ENCODE measurements around the gene SPATA19.

Gene SPATA19

GRCh38 chr11:133800666-133801065 is 44.6 kb downstream of the SPATA19 start:
- Histone ChIP-seq H3K27ac (ENCODE audit: low read depth, low read length, severe bottlenecking) (no peak overlapping the region), H3K9me3 (ENCODE audit: control insufficient read depth, low read length) (no peaks in the 10 kb centered on the region)
- 89 to 94% methylated on average over 7 to 8 of the region's 8 CpGs for WGBS, 2 experiments (ENCODE audit: insufficient coverage in 2 of 2)

GRCh38 chr11:133797554-133797953 is 47.8 kb downstream of the SPATA19 start:
- no peak overlapping the region for H3K4me3 ChIP-seq (ENCODE audit: extremely low read depth, insufficient read depth, low read length, poor library complexity, severe bottlenecking)
- WGBS, 2 experiments (ENCODE audit: insufficient coverage in 2 of 2): 80 to 87% methylated on average over 4 to 5 of the region's 6 CpGs
- H3K27ac ChIP-seq (ENCODE audit: low read depth, low read length, severe bottlenecking): no peak overlapping the region
- H3K4me1 ChIP-seq (ENCODE audit: control insufficient read depth, insufficient read depth, low read length, poor library complexity, severe bottlenecking): no peaks in the 10 kb centered on the region
- peaks cover 17% of the 10 kb centered on the region for H3K9me3 ChIP-seq (ENCODE audit: control insufficient read depth, low read length)
- H3K36me3 ChIP-seq (ENCODE audit: control insufficient read depth, insufficient read depth, low read length): no peaks in the 10 kb centered on the region

More at GRCh38 chr11:133800666-133801065, 44.6 kb downstream of the SPATA19 start:
- no peaks in the 10 kb centered on the region for H3K36me3 ChIP-seq (ENCODE audit: control insufficient read depth, insufficient read depth, low read length)
- H3K4me3 ChIP-seq (ENCODE audit: extremely low read depth, insufficient read depth, low read length, poor library complexity, severe bottlenecking): no peak overlapping the region
- H3K4me1 ChIP-seq (ENCODE audit: control insufficient read depth, insufficient read depth, low read length, poor library complexity, severe bottlenecking): no peaks in the 10 kb centered on the region

GRCh38 chr11:133796043-133796795 is 49.1 kb downstream of the SPATA19 start:
- H3K36me3 ChIP-seq (ENCODE audit: control insufficient read depth, insufficient read depth, low read length): no peaks in the 10 kb centered on the region
- no peak overlapping the region for H3K4me3 ChIP-seq (ENCODE audit: extremely low read depth, insufficient read depth, low read length, poor library complexity, severe bottlenecking)
- no peak overlapping the region for H3K27ac ChIP-seq (ENCODE audit: low read depth, low read length, severe bottlenecking)
- peaks cover 17% of the 10 kb centered on the region for H3K9me3 ChIP-seq (ENCODE audit: control insufficient read depth, low read length)
- WGBS, 2 experiments (ENCODE audit: insufficient coverage in 2 of 2): 90 to 96% methylated on average over 7 to 8 of the region's 10 CpGs
- no peaks in the 10 kb centered on the region for H3K4me1 ChIP-seq (ENCODE audit: control insufficient read depth, insufficient read depth, low read length, poor library complexity, severe bottlenecking)

GRCh38 chr11:133795088-133795487 is 50.2 kb downstream of the SPATA19 start:
- WGBS, 2 experiments (ENCODE audit: insufficient coverage in 2 of 2): 84 to 90% methylated on average over 2 of the region's 2 CpGs
- Histone ChIP-seq H3K4me3 (ENCODE audit: extremely low read depth, insufficient read depth, low read length, poor library complexity, severe bottlenecking) (no peak overlapping the region), H3K36me3 (ENCODE audit: control insufficient read depth, insufficient read depth, low read length) (no peaks in the 10 kb centered on the region), H3K9me3 (ENCODE audit: control insufficient read depth, low read length) (peaks cover 17% of the 10 kb centered on the region), H3K27ac (ENCODE audit: low read depth, low read length, severe bottlenecking) (no peak overlapping the region), H3K4me1 (ENCODE audit: control insufficient read depth, insufficient read depth, low read length, poor library complexity, severe bottlenecking) (no peaks in the 10 kb centered on the region)

- H3K27ac ChIP-seq (ENCODE audit: low read depth, low read length, severe bottlenecking): no peak overlapping the region
- peaks cover 17% of the 10 kb centered on the region for H3K9me3 ChIP-seq (ENCODE audit: control insufficient read depth, low read length)
- H3K36me3 ChIP-seq (ENCODE audit: control insufficient read depth, insufficient read depth, low read length): no peaks in the 10 kb centered on the region
- no peaks in the 10 kb centered on the region for H3K4me1 ChIP-seq (ENCODE audit: control insufficient read depth, insufficient read depth, low read length, poor library complexity, severe bottlenecking)
- no peak overlapping the region for H3K4me3 ChIP-seq (ENCODE audit: extremely low read depth, insufficient read depth, low read length, poor library complexity, severe bottlenecking)
- no CpG with 5 or more reads among the region's 2 CpGs for WGBS, 2 experiments (ENCODE audit: insufficient coverage in 2 of 2)
Observed at GRCh38 chr11:133794205-133794604, 51.1 kb downstream of the SPATA19 start.

- H3K4me3 ChIP-seq (ENCODE audit: extremely low read depth, insufficient read depth, low read length, poor library complexity, severe bottlenecking): no peak overlapping the region
- peaks cover 17% of the 10 kb centered on the region for H3K9me3 ChIP-seq (ENCODE audit: control insufficient read depth, low read length)
- no peaks in the 10 kb centered on the region for H3K4me1 ChIP-seq (ENCODE audit: control insufficient read depth, insufficient read depth, low read length, poor library complexity, severe bottlenecking)
- H3K36me3 ChIP-seq (ENCODE audit: control insufficient read depth, insufficient read depth, low read length): no peaks in the 10 kb centered on the region
- no peak overlapping the region for H3K27ac ChIP-seq (ENCODE audit: low read depth, low read length, severe bottlenecking)
- WGBS, 2 experiments (ENCODE audit: insufficient coverage in 2 of 2): 87 to 94% methylated on average over 3 to 5 of the region's 7 CpGs
Observed at GRCh38 chr11:133793271-133794035, 51.9 kb downstream of the SPATA19 start.

GRCh38 chr11:133790995-133791394 is 54.3 kb downstream of the SPATA19 start:
- H3K36me3 ChIP-seq (ENCODE audit: control insufficient read depth, insufficient read depth, low read length): no peaks in the 10 kb centered on the region
- H3K9me3 ChIP-seq (ENCODE audit: control insufficient read depth, low read length): peaks cover 17% of the 10 kb centered on the region
- H3K4me1 ChIP-seq (ENCODE audit: control insufficient read depth, insufficient read depth, low read length, poor library complexity, severe bottlenecking): no peaks in the 10 kb centered on the region
- no peak overlapping the region for H3K4me3 ChIP-seq (ENCODE audit: extremely low read depth, insufficient read depth, low read length, poor library complexity, severe bottlenecking)
- H3K27ac ChIP-seq (ENCODE audit: low read depth, low read length, severe bottlenecking): no peak overlapping the region
- 87 to 93% methylated on average over 3 of the region's 5 CpGs for WGBS, 2 experiments (ENCODE audit: insufficient coverage in 2 of 2)
